Hematopoietic multipotent progenitor cell (in vitro differentiated cells): ENCODE measurements around the gene CHCHD3. TPM values are rescaled to one million over a fixed set of nuclear protein-coding genes. Genes with fewer than 3 reads are reported as not detected.

Source experiments
- DNase-seq, 3 donors: peaks; one replicate each; pipeline ENCODE4 v3.0.0-alpha.2; 2011 to 2015; ENCODE audit warnings: low read depth in 2 of 3, low spot score in 2 of 3
- total RNA-seq: library from RNA; depleted of rRNA; stranded (reverse); fragments of >200 nt; gene quantifications from one replicate; pipeline ENCODE4 v1.2.3, GENCODE V29; 2012

Gene CHCHD3
- total RNA-seq, 1 donor, result 26.1 TPM

DNA sequence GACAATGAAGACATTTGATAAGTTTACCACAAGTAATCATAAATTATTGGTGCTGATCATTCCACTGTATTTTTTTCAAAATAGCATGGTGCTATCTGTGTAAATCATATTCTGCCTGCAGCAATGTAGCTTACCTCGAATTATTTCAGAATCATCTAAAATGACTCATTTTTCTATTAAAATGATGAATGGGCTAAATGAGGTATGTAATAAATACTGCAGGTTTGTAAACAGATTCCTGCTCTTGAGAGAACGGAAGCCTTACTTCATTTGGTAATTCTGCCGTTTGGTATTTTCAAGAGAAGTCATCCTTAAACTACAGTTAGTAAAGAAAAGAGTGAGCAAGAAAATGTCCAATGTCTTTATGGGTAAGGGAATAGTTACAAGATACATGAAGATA lies 115.9 kb downstream of the CHCHD3 start:
- DNase-seq, result no peak

DNA sequence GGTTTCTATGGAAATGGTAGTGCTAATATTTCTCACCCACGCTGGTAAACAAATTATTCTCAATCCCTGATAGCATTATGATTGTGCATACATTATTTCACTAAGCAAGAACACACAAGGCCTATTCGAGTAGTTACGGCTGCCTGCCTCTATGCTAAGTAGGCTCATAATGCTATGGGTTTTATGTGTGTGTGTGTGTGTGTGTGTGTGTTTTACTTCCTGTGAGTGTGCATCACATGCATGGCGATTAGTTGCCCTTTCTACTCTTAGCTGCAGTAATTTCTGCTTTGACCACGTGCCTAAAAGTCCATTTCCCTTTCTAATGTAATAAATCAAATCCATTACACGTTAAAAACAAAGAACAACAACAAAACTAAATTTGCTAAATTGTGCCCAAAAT lies 117.0 kb downstream of the CHCHD3 start:
- peak in 2 of 3 donors; percentile 5 to 21 for DNase-seq

DNA sequence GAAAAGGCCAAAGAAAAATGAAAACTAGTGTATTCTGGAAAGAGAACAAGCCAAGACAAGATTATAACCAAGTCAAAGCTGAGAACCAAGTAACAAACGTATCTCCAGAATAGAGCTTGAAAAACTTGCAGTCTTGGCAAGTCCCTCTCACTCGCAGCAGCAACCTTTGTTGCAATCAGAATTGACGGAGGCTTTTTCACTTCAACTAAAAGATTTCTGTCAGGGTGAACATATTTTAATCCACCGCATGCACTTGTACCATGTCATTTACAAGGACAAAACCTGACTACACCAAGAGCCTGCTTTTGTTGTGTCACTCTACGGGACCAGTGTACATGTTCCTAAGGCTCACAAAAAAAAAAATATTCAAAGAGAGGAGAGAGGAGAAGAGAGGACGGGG lies 122.0 kb downstream of the CHCHD3 start:
- no peak for DNase-seq

DNA sequence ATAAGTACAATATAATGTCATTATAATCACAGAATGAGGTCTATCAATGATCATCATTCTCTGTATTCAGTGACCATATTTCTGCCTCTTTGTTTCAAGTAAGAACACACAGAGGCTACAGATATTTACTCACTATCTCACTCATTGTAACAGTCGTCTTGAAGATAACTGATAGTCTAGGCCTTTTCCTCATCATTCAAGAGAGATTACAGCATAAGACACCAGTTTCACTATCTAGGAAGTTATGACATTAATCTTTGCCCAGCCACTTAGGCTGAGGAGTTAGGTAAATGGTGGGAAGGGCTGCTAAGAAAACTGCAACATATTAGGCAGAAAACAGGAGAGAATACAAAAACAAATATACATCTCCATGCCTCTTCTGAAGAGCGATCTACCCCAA lies 125.3 kb downstream of the CHCHD3 start:
- DNase-seq, result no peak

DNA sequence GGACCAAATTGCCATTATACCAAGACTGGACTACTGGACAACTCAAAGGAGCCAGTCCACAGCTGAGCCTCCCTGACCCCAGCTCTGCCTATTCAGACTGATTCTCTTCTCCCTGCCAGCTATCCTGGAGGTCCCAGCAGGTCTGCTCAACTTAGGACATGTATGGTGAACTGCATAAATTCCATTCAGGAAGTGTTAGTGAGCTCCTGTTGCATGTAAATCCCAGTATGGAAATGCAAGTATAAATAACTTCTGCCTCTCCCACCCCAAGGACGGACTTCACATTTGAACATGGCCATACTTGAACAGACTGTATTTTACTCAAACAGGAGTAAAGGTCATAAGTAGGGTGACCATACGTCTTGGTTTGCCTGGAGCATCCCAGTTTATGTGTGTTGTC lies 128.4 kb downstream of the CHCHD3 start:
- DNase-seq, result no peak

DNA sequence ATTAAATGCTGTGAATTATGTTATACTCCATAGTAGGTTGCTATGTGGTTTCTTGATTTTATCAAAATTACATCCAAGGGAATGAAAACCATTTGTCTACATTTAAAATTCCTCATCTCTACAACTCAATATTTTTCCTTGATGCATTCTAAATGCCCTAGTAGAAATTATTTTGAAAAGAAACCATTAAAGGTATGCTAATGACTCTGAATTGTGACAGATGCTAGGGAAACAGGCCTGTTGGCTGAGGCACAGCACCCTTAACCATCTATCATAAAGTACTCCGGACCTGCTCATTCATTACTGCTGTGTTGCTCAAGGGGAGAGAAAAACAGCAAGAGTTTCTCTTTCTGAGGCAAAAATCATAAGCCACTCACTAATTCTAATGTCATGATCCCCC lies 131.2 kb downstream of the CHCHD3 start:
- no peak for DNase-seq

DNA sequence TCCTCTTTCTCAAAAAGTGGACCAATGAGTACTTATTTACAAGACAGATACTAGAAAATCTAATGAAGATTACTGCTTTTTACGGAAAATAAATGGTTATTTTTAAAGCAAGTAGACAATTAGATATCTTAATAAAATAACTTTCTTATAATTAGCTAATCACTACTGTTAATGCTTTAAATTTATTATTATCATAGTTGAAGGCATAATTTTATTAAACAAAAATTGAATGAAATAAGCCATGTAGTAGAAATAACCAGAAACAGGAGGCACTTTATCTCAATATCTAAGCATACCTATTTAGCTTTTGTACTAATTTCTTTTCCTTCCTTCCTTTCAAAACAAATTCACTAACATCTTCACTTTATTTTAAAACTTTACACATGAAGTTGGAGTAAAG lies 134.9 kb downstream of the CHCHD3 start:
- no peak for DNase-seq

DNA sequence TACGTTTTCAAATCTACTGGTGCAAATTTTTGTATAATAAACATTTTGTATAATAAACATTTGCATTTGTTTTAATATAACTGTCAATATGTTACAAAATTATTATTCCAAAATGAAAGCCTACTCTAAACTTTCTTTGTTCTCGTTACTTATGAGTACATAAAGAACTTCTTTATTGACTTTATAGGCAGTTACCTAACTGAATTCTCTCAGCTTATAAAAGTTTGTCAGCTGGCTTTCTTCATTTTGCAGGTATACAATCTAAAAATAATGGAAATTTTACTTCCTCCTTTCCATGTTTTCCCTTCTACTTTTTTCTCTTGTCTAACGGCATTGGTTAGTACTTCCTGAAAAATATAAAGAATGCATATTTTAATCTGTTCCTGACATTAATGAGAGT lies 137.1 kb downstream of the CHCHD3 start:
- DNase-seq, result no peak

DNA sequence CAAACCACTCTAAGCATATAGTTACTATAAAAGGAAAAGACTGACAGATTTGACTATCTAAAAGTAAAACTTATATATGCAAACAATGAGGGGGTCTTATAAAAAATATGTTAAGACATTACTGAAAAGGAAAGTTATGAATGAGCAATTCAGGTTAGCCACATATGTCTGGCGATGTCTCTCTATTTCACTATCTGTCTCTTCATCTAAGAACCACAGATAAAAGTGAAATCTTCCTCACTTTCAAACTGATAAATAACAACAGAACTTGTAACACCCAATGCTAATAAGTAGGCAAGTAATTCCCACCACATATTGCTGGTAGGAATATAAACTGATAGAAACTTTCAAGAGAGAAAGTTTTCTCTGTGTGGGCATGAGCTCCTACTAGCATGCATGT lies 138.2 kb downstream of the CHCHD3 start:
- no peak for DNase-seq

DNA sequence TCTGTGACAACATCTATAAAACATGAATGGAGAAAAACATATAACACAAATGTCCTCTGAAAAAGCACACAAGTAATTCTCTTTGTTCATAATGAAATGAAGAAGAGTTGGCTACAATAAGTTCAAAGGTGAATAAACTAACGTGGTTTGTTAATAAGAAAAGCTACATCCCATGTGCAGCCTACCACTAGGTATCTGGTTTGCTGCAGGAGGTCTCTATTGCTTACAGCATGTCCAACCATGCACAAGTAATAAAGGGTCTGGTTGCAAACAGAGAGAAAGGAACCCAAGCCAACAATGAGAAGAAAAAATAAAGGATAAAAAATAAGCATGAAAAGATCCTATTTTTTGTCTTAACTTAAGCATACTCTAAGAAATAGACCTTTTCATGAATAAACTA lies 139.2 kb downstream of the CHCHD3 start:
- DNase-seq, result no peak

DNA sequence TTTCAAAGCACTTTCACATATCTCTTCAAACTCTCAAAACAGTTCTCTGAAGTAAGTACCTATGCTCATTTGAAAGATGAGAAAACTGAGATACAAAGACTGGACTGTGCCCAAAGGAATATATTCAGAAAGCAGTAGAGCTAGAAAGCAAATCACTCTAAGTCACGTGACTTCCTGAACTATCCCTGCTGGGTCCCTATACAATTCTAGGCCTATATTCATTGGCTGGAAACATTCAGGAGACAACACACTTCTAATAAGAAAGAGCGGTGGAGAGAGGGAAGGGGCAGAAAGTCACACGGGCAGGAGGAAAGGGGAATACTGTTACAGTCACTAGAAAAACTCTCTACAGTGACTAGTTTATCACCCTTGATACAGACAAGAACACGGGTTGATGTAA lies 140.0 kb downstream of the CHCHD3 start:
- no peak for DNase-seq

DNA sequence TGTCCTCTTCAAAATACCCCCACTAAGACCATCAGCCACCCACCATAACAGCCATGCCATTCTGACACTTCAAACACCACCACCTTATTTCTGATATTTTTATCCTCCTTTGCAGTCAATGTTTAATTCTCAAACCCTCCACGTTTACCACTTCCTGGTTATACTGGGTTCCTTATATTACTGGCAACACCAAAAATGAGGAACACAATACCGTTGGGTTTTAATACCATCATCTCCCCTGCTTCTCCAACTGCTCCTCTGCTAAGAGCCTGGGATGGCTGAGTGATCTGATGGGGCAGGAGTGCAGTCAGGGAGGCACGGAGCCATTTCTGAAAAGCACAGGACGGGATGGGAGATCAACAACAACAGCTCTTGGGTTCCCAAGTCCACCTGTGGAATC lies 140.5 kb downstream of the CHCHD3 start:
- DNase-seq, result peak in 1 of 3 donors; percentile 27

DNA sequence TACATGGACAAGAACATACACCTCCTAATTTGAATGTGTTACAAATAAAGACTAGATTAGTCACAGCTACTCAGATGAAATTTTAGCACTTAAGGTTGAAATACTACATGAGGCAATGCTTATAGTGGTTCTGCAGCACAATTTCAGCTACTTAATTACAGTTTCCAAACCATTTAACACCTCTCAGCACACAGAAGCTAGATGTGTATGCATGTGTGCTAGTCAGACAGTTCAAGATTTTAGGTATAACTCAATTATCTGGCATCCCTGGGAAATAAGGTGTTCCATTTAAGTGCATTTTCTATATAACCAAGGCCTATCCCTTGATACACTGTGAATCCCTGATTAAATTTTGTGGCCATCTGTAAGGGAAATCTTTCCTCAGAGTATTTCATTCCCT lies 141.8 kb downstream of the CHCHD3 start:
- no peak for DNase-seq

DNA sequence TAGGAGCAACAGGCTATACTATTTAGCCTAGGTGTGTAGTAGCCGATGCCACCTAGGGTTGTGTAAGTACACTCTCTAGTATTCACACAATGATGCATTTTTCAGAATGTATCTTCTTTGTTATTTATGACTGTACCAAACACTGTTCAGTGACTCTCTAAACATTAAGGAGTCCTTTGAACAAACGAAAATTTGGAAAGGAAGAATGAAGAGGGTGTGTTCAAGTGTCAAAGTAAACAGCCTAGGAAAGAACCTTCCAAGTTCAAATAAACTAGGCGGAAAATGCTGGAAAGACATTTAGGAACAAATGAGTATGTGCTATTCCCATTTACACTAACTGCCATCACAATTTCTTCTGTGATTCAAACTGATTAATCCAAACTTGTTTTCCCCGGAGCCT lies 142.4 kb downstream of the CHCHD3 start:
- DNase-seq, result no peak

DNA sequence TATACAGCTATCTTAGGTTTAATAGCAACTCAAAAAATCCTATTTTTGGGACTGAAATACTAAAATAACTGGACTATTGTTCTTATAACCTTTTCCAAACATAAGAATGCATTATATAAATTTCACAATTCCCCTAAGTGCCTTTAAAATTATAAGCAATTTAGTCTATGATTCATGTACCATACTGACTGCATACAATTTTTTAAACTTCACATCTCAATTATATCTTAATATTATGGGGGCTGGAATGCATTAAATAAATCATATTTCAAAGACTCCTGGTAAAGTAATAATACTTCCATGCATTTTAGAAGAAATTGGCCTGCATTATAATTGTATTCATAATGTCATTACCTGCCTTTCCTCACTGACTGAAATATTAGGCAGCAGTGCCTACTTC lies 144.6 kb downstream of the CHCHD3 start:
- DNase-seq, result no peak

DNA sequence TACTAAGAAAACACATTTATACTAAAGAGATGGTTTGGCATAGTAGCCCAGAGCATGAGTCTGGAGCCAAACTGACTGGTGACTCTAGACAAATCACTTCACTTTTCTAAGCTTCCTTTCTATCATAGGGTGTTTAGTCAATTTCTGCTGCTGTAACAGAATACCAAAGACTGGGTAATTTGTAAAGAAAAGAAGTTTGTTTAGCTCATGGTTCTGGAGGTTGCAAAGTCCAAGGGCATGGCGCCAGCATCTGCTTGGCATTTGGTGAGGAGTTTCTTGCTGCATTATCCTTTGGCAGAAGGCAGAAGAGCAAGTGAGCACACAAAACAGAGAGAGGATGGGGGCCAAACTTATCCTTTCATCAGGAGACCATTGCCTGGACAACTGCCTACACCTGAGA lies 146.3 kb downstream of the CHCHD3 start:
- no peak for DNase-seq

DNA sequence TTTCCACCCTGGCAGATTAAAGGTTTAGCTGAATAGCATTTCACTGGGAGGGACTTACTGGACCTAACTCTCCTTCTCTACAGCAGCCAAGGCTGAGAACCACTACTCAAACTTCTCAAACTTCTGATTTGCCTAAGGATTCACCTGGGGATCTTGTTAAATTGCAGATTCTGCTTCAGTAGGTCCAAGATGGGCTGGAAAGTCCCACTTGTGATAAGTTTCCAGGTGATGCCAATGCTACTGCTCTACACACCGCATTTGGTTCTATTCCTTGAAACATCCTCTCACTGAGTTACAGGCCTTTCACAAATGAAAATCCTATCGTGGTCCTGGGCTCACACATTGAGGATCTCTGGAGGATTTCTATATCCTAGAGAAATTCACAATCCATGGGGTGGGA lies 147.9 kb downstream of the CHCHD3 start:
- DNase-seq, result no peak

DNA sequence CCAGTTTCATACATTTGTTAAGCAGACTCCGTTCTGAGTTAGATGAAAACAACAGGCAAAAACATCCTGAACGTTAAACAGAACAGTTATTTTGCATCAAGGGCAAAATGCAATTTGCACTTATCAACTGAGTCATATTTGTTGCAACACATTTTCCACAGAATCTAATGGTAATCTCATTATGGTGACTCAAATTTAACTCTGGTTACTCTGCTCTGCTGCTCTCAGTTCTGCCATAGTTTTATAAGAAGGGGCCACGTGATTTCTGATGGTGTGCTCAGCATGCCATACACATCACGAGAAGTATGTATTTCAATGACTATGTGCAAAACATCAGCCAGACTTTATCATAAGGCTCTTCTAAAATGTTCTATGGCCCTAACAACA lies 148.8 kb downstream of the CHCHD3 start:
- no peak for DNase-seq

DNA sequence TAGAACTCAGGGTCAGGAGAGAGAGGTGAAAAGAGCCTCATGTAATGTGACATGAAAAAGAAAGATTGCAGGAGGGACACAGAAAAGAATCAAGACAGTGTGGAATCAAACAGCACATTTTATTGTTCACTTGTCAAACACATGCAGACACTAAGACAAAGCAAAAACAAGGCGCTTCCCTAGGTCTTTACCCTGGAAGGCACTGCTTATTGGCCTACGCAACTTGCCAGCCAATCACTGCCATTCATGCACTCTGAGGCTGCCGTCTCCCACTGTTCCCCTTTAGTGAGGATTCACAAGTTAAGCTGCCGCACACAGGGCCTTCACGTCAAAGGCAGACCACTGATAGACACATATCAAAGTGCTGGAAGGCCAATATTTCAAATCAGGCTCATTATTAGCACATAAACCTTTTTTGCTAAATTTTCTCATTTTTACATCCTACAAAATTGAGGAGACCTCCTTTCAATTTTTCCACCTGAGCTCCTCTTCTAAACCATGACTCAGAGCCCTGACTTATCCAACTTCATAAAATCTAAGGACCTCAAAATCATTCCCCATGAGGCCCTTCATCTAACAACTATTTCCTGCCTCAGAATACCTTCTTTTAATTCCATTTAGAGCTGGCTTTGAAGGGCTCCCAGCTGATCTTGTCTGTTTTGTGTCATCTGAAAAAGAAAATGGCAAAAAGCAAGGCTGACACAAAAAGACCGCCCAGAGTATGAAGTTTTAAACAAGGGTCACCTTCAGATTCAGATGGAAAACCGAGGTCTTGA lies 149.4 kb downstream of the CHCHD3 start:
- no peak for DNase-seq

DNA sequence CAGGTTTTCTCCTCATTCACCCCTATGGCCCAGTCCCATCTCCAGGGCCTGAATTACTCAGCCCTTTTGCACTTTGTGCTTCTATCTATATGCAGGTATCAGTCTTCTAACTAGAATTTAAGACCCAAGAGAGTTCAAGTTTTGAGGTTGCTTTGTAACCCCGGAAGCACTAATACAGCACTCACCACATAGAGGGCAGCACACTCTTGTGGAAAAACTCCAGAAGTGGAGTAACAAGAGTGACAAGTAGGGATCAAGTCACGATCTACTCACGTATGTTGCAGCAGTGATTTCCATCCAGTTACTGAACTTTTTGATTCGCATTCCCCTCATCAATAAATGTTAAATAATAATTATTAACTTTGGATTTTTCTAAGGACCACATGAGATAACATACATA lies 151.0 kb downstream of the CHCHD3 start:
- DNase-seq, result peak in 1 of 3 donors; percentile 25

DNA sequence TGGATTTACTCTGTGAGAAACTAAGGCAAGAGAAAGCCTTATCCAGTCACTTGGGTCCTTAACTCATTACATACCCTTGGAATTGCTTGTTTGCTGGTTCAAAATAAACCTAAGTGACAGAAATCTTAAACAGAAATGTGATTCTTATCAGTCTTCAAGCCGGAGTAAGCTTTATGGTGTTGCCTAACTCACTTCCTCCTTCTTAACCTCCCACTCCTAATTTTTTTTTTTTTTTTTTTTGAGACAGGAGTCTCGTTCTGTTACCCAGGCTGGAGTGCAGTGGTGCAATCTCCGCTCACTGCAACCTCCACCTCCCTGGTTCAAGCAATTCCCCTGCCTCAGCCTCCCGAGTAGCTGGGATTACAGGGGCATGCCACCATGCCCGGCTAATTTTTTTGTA lies 151.9 kb downstream of the CHCHD3 start:
- peak in 1 of 3 donors; percentile 36 for DNase-seq

DNA sequence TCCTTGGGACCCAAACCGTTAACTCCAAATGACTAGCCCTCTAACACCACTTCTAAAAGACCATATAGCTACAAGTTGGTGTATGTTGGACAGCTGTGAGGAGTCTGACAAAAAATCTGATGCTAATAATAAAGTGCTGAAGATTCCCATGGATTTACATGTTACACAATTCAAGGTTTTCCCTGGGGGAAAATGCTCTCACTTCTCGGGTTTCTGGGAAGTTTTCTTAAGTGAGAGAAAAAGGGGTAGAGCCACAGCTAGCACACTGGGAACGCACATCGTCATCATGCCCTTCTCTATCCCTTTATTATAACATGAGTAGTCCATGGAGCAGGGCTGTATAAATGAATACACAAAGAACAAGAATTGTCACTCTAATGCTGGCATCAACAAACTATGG lies 162.1 kb downstream of the CHCHD3 start:
- no peak for DNase-seq

DNA sequence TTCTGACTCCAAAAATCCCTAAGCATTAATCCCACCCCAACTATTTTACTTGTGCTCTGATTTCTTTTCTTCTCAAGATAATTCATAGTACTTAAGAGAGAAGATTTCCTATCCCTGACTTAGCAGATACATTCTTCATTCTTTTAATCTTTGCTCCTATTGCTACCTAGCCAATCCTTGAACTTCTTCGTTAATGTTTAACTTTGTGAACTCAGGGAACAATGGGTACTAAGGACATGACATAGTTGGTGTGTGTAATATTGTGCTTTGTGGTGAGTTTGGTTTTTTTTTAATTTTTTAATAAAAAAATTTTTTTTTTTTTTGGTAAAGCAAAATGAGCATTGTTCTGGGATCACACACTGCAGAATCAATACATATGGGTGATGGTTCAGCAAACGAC lies 166.2 kb downstream of the CHCHD3 start:
- DNase-seq, result no peak
